ENCODE results near the gene ARHGAP22. TPM values are rescaled to one million over a fixed set of nuclear protein-coding genes. Genes with fewer than 3 reads are reported as not detected.

Gene ARHGAP22
- total RNA-seq, 1 donor from 2014 or later: 6.2 TPM

- Mint-ChIP-seq H3K4me1 (ENCODE audit: low read depth, unreplicated experiment) (no peaks in the 10 kb centered on the region), H3K9me3 (ENCODE audit: unreplicated experiment) (no peaks in the 10 kb centered on the region), H3K27me3 (ENCODE audit: low read depth, unreplicated experiment) (peaks cover 14% of the 10 kb centered on the region), H3K27ac (ENCODE audit: unreplicated experiment) (no peak overlapping the region), H3K4me3 (ENCODE audit: unreplicated experiment) (no peak overlapping the region), H3K36me3 (ENCODE audit: low read depth, unreplicated experiment) (no peaks in the 10 kb centered on the region)
- H3K4me3 ChIP-seq (ENCODE audit: insufficient read depth, low read depth, low read length): no peak overlapping the region
- H3K4me1 ChIP-seq (ENCODE audit: insufficient read depth, low read length): peaks cover 3% of the 10 kb centered on the region
- FAIRE-seq: no peak
- H3K9me3 ChIP-seq (ENCODE audit: insufficient read depth, low read depth, low read length): no peaks in the 10 kb centered on the region
- no peak overlapping the region for H2AFZ ChIP-seq (ENCODE audit: low read depth, low read length)
- H4K20me1 ChIP-seq (ENCODE audit: insufficient read depth, low read length): peaks cover 87% of the 10 kb centered on the region
- no peak for TF ChIP-seq EZH2 (IDR thresholded peaks at IDR 0.05; ENCODE audit: insufficient read depth, low read length)
- TF ChIP-seq CTCF (IDR thresholded peaks at IDR 0.05; ENCODE audit: insufficient read depth, low read depth, low read length): peak; percentile 4
- peaks cover 2% of the 10 kb centered on the region for H3K36me3 ChIP-seq (ENCODE audit: insufficient read depth, low read length)
- H3K9ac ChIP-seq (ENCODE audit: low read length): no peak overlapping the region
- no peak overlapping the region for H3K27ac ChIP-seq (ENCODE audit: low read depth, low read length)
- peaks cover 84% of the 10 kb centered on the region for H3K79me2 ChIP-seq (ENCODE audit: insufficient read depth, low read length)
- no peaks in the 10 kb centered on the region for H3K27me3 ChIP-seq (ENCODE audit: insufficient read depth, low read length)
- DNase-seq (ENCODE audit: low read depth): no peak
- no peak overlapping the region for H3K4me2 ChIP-seq (ENCODE audit: low read length)
These were observed 98.5 kb downstream of the ARHGAP22 start for GRCh38 chr10:48506147-48506917.

GRCh38 chr10:48505394-48506112 lies 99.3 kb downstream of the ARHGAP22 start:
- no peaks in the 10 kb centered on the region for H3K9me3 Mint-ChIP-seq (ENCODE audit: unreplicated experiment)
- H3K27me3 ChIP-seq (ENCODE audit: insufficient read depth, low read length): no peaks in the 10 kb centered on the region
- H3K27ac Mint-ChIP-seq (ENCODE audit: unreplicated experiment): no peak overlapping the region
- H3K79me2 ChIP-seq (ENCODE audit: insufficient read depth, low read length): peaks cover 76% of the 10 kb centered on the region
- H3K9me3 ChIP-seq (ENCODE audit: insufficient read depth, low read depth, low read length): no peaks in the 10 kb centered on the region
- TF ChIP-seq EZH2 (IDR thresholded peaks at IDR 0.05; ENCODE audit: insufficient read depth, low read length) (no peak), CTCF (IDR thresholded peaks at IDR 0.05; ENCODE audit: insufficient read depth, low read depth, low read length) (no peak)
- no peak overlapping the region for H3K27ac ChIP-seq (ENCODE audit: low read depth, low read length)
- no peak overlapping the region for H2AFZ ChIP-seq (ENCODE audit: low read depth, low read length)
- H3K36me3 ChIP-seq (ENCODE audit: insufficient read depth, low read length): peaks cover 2% of the 10 kb centered on the region
- no peaks in the 10 kb centered on the region for H3K4me1 Mint-ChIP-seq (ENCODE audit: low read depth, unreplicated experiment)
- DNase-seq (ENCODE audit: low read depth): no peak
- H3K4me2 ChIP-seq (ENCODE audit: low read length): no peak overlapping the region
- H3K4me1 ChIP-seq (ENCODE audit: insufficient read depth, low read length): peaks cover 3% of the 10 kb centered on the region
- H3K27me3 Mint-ChIP-seq (ENCODE audit: low read depth, unreplicated experiment): peaks cover 14% of the 10 kb centered on the region
- peaks cover 79% of the 10 kb centered on the region for H4K20me1 ChIP-seq (ENCODE audit: insufficient read depth, low read length)
- no peak overlapping the region for H3K4me3 ChIP-seq (ENCODE audit: insufficient read depth, low read depth, low read length)
- no peak overlapping the region for H3K4me3 Mint-ChIP-seq (ENCODE audit: unreplicated experiment)
- no peak overlapping the region for H3K9ac ChIP-seq (ENCODE audit: low read length)
- no peak for FAIRE-seq
- no peaks in the 10 kb centered on the region for H3K36me3 Mint-ChIP-seq (ENCODE audit: low read depth, unreplicated experiment)

Measured in astrocyte (in vitro differentiated cells and primary cell).